Measurements from ENCODE around the gene FBXO31. TPM values are rescaled to one million over a fixed set of nuclear protein-coding genes. Genes with fewer than 3 reads are reported as not detected.

FBXO31 gene
- total and polyA plus RNA-seq, 9 of the 15 experiments (the other 6 are each of a cell fraction or from before 2014, with no cell fraction given): 0.18 to 33.3 (median 10.9) TPM

GRCh38 chr16:87376660-87377059, 6.9 kb downstream of the FBXO31 start (continued):
- no peak for TF ChIP-seq SRSF9 (IDR thresholded peaks at IDR 0.05; ENCODE audit: borderline replicate concordance, low read depth, low read length)
- TF ChIP-seq, protein P1, sequence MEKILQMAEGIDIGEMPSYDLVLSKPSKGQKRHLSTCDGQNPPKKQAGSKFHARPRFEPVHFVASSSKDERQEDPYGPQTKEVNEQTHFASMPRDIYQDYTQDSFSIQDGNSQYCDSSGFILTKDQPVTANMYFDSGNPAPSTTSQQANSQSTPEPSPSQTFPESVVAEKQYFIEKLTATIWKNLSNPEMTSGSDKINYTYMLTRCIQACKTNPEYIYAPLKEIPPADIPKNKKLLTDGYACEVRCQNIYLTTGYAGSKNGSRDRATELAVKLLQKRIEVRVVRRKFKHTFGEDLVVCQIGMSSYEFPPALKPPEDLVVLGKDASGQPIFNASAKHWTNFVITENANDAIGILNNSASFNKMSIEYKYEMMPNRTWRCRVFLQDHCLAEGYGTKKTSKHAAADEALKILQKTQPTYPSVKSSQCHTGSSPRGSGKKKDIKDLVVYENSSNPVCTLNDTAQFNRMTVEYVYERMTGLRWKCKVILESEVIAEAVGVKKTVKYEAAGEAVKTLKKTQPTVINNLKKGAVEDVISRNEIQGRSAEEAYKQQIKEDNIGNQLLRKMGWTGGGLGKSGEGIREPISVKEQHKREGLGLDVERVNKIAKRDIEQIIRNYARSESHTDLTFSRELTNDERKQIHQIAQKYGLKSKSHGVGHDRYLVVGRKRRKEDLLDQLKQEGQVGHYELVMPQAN (IDR thresholded peaks at IDR 0.05; ENCODE audit: borderline replicate concordance): no peak
- TF ChIP-seq, protein P2, sequence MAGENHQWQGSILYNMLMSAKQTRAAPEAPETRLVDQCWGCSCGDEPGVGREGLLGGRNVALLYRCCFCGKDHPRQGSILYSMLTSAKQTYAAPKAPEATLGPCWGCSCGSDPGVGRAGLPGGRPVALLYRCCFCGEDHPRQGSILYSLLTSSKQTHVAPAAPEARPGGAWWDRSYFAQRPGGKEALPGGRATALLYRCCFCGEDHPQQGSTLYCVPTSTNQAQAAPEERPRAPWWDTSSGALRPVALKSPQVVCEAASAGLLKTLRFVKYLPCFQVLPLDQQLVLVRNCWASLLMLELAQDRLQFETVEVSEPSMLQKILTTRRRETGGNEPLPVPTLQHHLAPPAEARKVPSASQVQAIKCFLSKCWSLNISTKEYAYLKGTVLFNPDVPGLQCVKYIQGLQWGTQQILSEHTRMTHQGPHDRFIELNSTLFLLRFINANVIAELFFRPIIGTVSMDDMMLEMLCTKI (IDR thresholded peaks at IDR 0.05; ENCODE audit: partially characterized antibody): no peak
- no peak for TF ChIP-seq SP2 (IDR thresholded peaks at IDR 0.05; ENCODE audit: extremely low read depth, low read depth, low read length, poor library complexity, severe bottlenecking)
- TF ChIP-seq CREM (IDR thresholded peaks at IDR 0.05; ENCODE audit: low read depth): no peak
- no peak for TF ChIP-seq SMARCE1 (IDR thresholded peaks at IDR 0.05)
- no peak for TF ChIP-seq ZNF444 (CRISPR knock-in tag; IDR thresholded peaks at IDR 0.05)
- peak; percentile 68; the same call in 1 of the 2 replicates for TF ChIP-seq DPF2 (IDR thresholded peaks at IDR 0.05)
- no peak for TF ChIP-seq NUFIP1 (IDR thresholded peaks at IDR 0.05; ENCODE audit: partially characterized antibody)
- no peak for TF ChIP-seq U2AF2 (optimal IDR thresholded peaks at IDR 0.05; ENCODE audit: low read depth, low read length)
- no peak for TF ChIP-seq BHLHE40 (IDR thresholded peaks at IDR 0.05; ENCODE audit: low read length)
- no peak for TF ChIP-seq FOXP1 (CRISPR knock-in tag; IDR thresholded peaks at IDR 0.05)
- no peak for TF ChIP-seq SLC30A9 (CRISPR knock-in tag; IDR thresholded peaks at IDR 0.05)
- no peak for TF ChIP-seq HNRNPLL (IDR thresholded peaks at IDR 0.05; ENCODE audit: low read depth, low read length, poor library complexity, severe bottlenecking)
- no peak for TF ChIP-seq NR2F6 (CRISPR knock-in tag; IDR thresholded peaks at IDR 0.05)
- TF ChIP-seq KHSRP (IDR thresholded peaks at IDR 0.05): no peak
- TF ChIP-seq JUND (IDR thresholded peaks at IDR 0.05; ENCODE audit: borderline replicate concordance, low read depth, low read length): no peak; the same call in 1 of the 2 replicates
- no peak; the same call in 2 of the 3 replicates for TF ChIP-seq JUND (tag; IDR thresholded peaks at IDR 0.05; ENCODE audit: borderline replicate concordance, low read depth, low read length)
- no peak for TF ChIP-seq SMAD2 (IDR thresholded peaks at IDR 0.05; ENCODE audit: low read depth, low read length)
- TF ChIP-seq, protein P3, sequence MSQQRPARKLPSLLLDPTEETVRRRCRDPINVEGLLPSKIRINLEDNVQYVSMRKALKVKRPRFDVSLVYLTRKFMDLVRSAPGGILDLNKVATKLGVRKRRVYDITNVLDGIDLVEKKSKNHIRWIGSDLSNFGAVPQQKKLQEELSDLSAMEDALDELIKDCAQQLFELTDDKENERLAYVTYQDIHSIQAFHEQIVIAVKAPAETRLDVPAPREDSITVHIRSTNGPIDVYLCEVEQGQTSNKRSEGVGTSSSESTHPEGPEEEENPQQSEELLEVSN (IDR thresholded peaks at IDR 0.05; ENCODE audit: borderline replicate concordance in 1 of 2, extremely low read depth in 1 of 2, insufficient read depth in 1 of 2, insufficient read length in 1 of 2, low read depth in 1 of 2, low read length in 1 of 2, poor library complexity in 1 of 2, severe bottlenecking in 1 of 2): no peak
- TF ChIP-seq GATA2 (CRISPR knock-in tag; IDR thresholded peaks at IDR 0.05): peak; percentile 35; the same call in 1 of the 2 replicates
- TF ChIP-seq THRAP3 (IDR thresholded peaks at IDR 0.05; ENCODE audit: borderline replicate concordance): no peak
- TF ChIP-seq GTF3C2 (IDR thresholded peaks at IDR 0.05; ENCODE audit: borderline replicate concordance, extremely low read depth, insufficient read length): no peak

All from K562 (cell line).